Esophagus squamous epithelium (tissue), 4 donors: ENCODE data around the gene VPS41.

ENCODE experiments used
- CTCF ChIP-seq, 6 experiments: fragments of 450-650 bp in 4 of 6; fragments of 200-600 bp in 2 of 6; sonication (generic) in 2 of 6; IDR thresholded peaks; one replicate each; pipeline ENCODE4 v1.5.1; 2016 to 2019; ENCODE audit warnings: antibody characterized with exemption in 6 of 6, mild to moderate bottlenecking in 4 of 6, moderate library complexity in 4 of 6
- POLR2A ChIP-seq, 4 donors: fragments of 450-650 bp; IDR thresholded peaks; one replicate each; pipeline ENCODE4 v1.6.1; 2017; ENCODE audit warnings: antibody characterized with exemption in 4 of 4, mild to moderate bottlenecking in 4 of 4, moderate library complexity in 3 of 4

GRCh38 chr7:38932509-38933168 lies 23.6 kb upstream of the VPS41 start:
- peak; percentile 48 to 81 (median 65) for TF ChIP-seq CTCF (IDR thresholded peaks at IDR 0.05)
- no peak for TF ChIP-seq POLR2A (IDR thresholded peaks at IDR 0.05)
